Aorta (tissue), 5 donors: ENCODE measurements around the gene SEZ6L2. TPM values are rescaled to one million over a fixed set of nuclear protein-coding genes. Genes with fewer than 3 reads are reported as not detected.
A peak's percentile ranks its signal among the peaks of the same experiment; 100 is the strongest.
"Not testable (repeated sequence)": the region's sequence is repeated elsewhere in the genome, so short reads cannot be mapped to it uniquely, and the experiment has no call there.

Experiments used
- ATAC-seq: fragments of 200-7000 bp; cut with Tn5 transposase; one replicate; pipeline ENCODE4 v1.9.1; 2022; ENCODE audit warnings: moderate library complexity; ENCODE audit not compliant: low FRiP score
- DNase-seq, 2 donors: peaks; one replicate each; pipeline ENCODE4 v3.0.0-alpha.2; 2020
- H3K27ac ChIP-seq, 2 donors: one replicate each; pipeline ENCODE4 v1.5.1; 2013; ENCODE audit warnings: low read length in 2 of 2, mild to moderate bottlenecking in 2 of 2, moderate library complexity in 2 of 2, control low read depth in 1 of 2, inconsistent platforms in 1 of 2, low read depth in 1 of 2
- H3K27me3 ChIP-seq, 2 donors: one replicate each; pipeline ENCODE4 v1.6.1; 2013; ENCODE audit warnings: control low read depth in 1 of 2, low read length in 1 of 2, mild to moderate bottlenecking in 1 of 2, moderate library complexity in 1 of 2; ENCODE audit not compliant: insufficient read depth in 2 of 2, control insufficient read depth in 1 of 2
- H3K36me3 ChIP-seq, 2 donors: one replicate each; pipeline ENCODE4 v1.6.1; 2013; ENCODE audit warnings: control low read depth in 1 of 2, low read length in 1 of 2, mild to moderate bottlenecking in 1 of 2; ENCODE audit not compliant: insufficient read depth in 2 of 2, control insufficient read depth in 1 of 2
- H3K4me1 ChIP-seq, 2 donors: one replicate each; pipeline ENCODE4 v1.6.1; 2013; ENCODE audit warnings: low read length in 2 of 2, control low read depth in 1 of 2, mild to moderate bottlenecking in 1 of 2, moderate library complexity in 1 of 2; ENCODE audit not compliant: insufficient read depth in 2 of 2, control insufficient read depth in 1 of 2
- H3K4me3 ChIP-seq, 2 donors: one replicate each; pipeline ENCODE4 v1.5.1; 2013; ENCODE audit warnings: low read length in 2 of 2, control low read depth in 1 of 2, mild to moderate bottlenecking in 1 of 2
- H3K9me3 ChIP-seq: one replicate; pipeline ENCODE4 v1.6.1; 2013; ENCODE audit warnings: mild to moderate bottlenecking, low read length; ENCODE audit not compliant: control insufficient read depth
- WGBS, 2 donors: extraction: QIAGEN DNeasy Blood & Tissue Kit; methylation state at CpG; one replicate each; pipeline ENCODE4 v1.1.7; 2013; 5-methylcytosine and 5-hydroxymethylcytosine counted together
- intact Hi-C, 2 donors: fragments of 100-400 bp; cut with DNase I; formaldehyde crosslinking; loops; one replicate each; pipeline versions ENCODE4 v1.14.2 to v1.15.0; 2022
- polyA plus RNA-seq, 2 donors: library from polyadenylated mRNA; stranded (reverse); fragments of 200-250 nt; gene quantifications; one replicate each; pipeline ENCODE4 v1.2.3, GENCODE V29; 2013
- total RNA-seq, 2 donors: library from RNA; stranded (reverse); fragmentation: NEBNext Ultra II Directional; extraction: Animal tissue kit (Norgen Biotek cat#: 25700); gene quantifications; one replicate each; pipeline ENCODE4 v1.2.1, GENCODE V29; 2021
- donor health status: healthy with polysubstance abuse.
- donor health status: Bipolar disorder and iron deficiency.
- donor health status: DM: no; HTN: no; CAD: no.
- donor health status: DM: no; HTN: no; CAD: no.
- donor health status: DM: yes; HTN: yes; CAD: no.

Gene SEZ6L2
- total and polyA plus RNA-seq, 4 donors: 0.56 to 1.4 (median 0.67) TPM

DNA sequence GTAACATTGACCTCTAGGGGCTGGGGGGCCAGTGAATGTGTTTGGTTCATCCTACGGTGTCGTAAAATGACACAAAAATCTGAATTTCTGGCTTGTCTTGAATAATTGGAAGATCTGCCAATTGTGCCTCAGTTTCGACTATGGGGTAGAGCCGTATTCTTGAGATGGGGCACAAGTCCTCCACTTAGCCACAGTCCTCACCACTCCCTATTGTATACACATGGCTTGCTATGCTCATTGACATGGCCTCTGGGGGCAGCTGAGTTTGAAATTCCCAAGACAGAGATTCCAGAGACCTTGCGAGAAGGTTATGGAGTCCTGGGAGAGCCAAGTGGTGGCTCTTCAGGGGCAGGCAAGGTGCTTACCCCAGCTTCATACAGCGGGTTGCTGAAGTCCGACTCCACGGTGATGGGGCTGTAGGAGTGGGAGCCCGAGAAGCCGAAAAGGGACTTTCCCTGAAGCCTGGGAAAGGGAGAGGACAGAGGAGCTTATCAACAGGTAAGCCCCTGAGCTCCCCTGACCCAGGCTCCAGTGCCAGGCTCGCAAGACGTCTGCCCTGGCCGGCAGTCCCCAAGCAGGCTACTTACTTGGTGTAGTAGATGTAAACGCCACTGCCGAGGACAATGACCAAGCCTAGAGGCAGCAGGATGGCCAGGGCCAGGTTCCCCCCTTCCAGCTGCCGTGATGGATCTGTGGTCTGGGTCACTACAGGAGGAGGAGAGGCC, 27.4 kb downstream of the SEZ6L2 start:
- Histone ChIP-seq H3K27me3 (no peaks in the 10 kb centered on the region), H3K4me1 (no peaks in the 10 kb centered on the region), H3K36me3 (no peaks in the 10 kb centered on the region), H3K9me3 (no peaks in the 10 kb centered on the region), H3K4me3 (no peak overlapping the region), H3K27ac (no peak overlapping the region)
- no peak for DNase-seq
- ATAC-seq: no peak
- WGBS, 2 donors: 95% methylated on average over 15 to 16 of the region's 16 CpGs
- intact Hi-C loops: no loop called here

DNA sequence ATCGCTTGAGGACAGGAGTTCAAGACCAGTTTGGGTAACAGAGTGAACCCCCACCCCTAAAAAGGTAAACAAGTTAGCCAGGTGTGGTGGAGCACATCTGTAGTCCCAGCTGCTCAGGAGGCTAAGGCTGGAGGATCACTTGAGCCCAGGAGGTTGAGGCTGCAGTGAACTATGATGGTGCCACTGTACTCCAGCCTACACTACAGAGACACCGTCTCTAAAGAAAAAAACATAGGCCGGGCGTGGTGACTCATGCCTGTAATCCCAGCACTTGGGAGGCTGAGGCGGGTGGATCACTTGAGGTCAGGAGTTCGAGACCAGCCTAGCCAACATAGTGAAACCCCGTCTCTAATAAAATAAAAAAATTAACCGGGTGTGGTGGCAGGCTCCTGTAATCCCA, 30.3 kb downstream of the SEZ6L2 start:
- H3K9me3 ChIP-seq, DNase-seq, ATAC-seq, H3K27me3 ChIP-seq, H3K4me3 ChIP-seq, H3K36me3 ChIP-seq, H3K4me1 ChIP-seq, H3K27ac ChIP-seq: not testable (repeated sequence)
- intact Hi-C loops: loop anchor here in 1 of 2 donors (10.0 kb wide), 1 partner anchor 96 kb away; the partner anchor contains the start of gene TMEM219
- 93% methylated on average over 8 of the region's 8 CpGs for WGBS, 2 donors

DNA sequence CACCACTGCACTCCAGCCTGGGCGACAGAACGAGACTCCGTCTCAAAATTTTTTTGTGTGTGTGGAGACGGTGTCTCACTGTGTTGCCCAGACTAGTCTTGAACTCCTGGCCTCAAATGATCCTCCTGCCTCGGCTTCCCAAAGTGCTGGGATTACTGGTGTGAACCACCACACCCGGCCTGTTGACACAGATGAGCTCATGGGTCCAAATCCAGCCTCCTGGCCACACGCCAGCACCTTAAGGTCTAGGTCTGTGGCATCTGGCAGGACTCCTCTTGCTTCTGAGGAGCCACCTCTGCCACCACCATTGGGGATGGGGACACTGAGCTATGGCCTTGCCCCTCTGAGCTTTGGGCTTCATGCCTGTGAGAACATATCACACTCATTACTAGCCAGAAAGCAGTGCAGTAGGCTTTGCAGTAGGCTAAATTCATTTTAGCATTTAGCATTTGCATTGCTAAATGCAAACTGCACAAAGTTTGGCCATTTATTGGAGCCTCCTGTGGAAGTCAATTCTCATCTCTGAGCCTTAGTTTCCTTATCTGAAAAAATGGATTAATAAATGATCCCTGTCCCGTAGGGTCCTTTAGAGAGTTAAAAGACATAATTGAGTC, 30.8 kb downstream of the SEZ6L2 start:
- no peak for ATAC-seq
- Histone ChIP-seq H3K4me3 (no peak overlapping the region), H3K36me3 (no peaks in the 10 kb centered on the region), H3K27me3 (no peaks in the 10 kb centered on the region), H3K27ac (no peak overlapping the region), H3K4me1 (no peaks in the 10 kb centered on the region), H3K9me3 (no peaks in the 10 kb centered on the region)
- DNase-seq: no peak
- WGBS, 2 donors: 74 to 78% methylated on average over 8 of the region's 8 CpGs
- intact Hi-C loops: loop anchor here in 1 of 2 donors (10.0 kb wide), 1 partner anchor 96 kb away; the partner anchor contains the start of gene TMEM219

DNA sequence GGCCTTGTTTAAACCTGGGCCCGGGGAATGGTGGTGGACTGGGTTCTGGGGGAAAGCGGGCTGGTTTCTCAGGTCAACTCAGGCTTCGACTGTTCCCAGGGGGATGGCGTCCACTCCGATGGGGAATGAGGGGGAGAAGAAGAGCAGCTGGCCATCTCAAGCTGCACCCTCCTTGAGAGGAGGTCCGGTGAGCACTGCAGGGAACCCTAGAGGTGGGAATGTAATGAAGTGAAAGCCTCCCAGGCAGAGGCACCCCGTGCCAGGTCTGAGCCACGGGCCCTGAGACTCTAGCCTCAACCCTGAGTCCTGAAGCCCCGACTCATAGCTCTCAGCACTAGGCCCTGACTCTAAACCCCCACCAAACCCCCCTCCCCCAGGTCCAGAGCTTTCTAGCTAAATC, 35.1 kb downstream of the SEZ6L2 start:
- WGBS, 2 donors: 80 to 86% methylated on average over 9 of the region's 9 CpGs
- intact Hi-C loops: loop anchor here (5.0 to 10.0 kb wide), 3 partner anchors 42 to 101 kb away; partner anchors contain the start of genes MVP (in 1 of the 2), PAGR1 (in 1 of the 2) and TMEM219 (in 1 of the 2)

DNA sequence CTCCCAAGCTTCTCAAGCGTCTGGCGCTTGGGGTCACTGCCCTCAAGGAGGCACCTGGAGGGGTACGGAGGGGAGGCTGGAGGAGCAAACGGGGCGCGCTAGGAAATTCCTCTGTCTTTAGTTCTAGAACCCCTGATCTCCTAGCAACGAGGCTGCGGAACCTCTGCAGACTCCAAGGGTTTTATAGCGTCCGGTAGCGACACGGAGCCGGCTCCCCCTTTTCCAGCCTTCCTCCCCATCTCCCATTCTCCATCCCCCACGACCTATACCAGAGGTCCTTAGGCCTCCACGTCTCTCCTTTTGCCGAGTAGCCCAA, 35.7 kb downstream of the SEZ6L2 start:
- DNase-seq (no peak), ATAC-seq (no peak)
- Histone ChIP-seq H3K9me3 (no peaks in the 10 kb centered on the region), H3K27ac (no peak overlapping the region), H3K4me3 (no peak overlapping the region), H3K36me3 (no peaks in the 10 kb centered on the region), H3K4me1 (peaks cover 0 to 2% of the 10 kb centered on the region in 2 donors), H3K27me3 (no peaks in the 10 kb centered on the region)
- WGBS, 2 donors: 27 to 28% methylated on average over 16 of the region's 16 CpGs
- intact Hi-C loops: loop anchor here (5.0 to 10.0 kb wide), 3 partner anchors 41 to 101 kb away; partner anchors contain the start of genes MVP (in 1 of the 2), PAGR1 (in 1 of the 2) and TMEM219 (in 1 of the 2)

More for the DNA sequence above, 35.1 kb downstream of the SEZ6L2 start:
- no peak overlapping the region for H3K27ac ChIP-seq
- ATAC-seq: no peak
- no peak for DNase-seq
- H3K4me1 ChIP-seq: no peaks in the 10 kb centered on the region
- H3K36me3 ChIP-seq: no peaks in the 10 kb centered on the region
- H3K27me3 ChIP-seq: no peaks in the 10 kb centered on the region
- no peak overlapping the region for H3K4me3 ChIP-seq
- no peaks in the 10 kb centered on the region for H3K9me3 ChIP-seq

DNA sequence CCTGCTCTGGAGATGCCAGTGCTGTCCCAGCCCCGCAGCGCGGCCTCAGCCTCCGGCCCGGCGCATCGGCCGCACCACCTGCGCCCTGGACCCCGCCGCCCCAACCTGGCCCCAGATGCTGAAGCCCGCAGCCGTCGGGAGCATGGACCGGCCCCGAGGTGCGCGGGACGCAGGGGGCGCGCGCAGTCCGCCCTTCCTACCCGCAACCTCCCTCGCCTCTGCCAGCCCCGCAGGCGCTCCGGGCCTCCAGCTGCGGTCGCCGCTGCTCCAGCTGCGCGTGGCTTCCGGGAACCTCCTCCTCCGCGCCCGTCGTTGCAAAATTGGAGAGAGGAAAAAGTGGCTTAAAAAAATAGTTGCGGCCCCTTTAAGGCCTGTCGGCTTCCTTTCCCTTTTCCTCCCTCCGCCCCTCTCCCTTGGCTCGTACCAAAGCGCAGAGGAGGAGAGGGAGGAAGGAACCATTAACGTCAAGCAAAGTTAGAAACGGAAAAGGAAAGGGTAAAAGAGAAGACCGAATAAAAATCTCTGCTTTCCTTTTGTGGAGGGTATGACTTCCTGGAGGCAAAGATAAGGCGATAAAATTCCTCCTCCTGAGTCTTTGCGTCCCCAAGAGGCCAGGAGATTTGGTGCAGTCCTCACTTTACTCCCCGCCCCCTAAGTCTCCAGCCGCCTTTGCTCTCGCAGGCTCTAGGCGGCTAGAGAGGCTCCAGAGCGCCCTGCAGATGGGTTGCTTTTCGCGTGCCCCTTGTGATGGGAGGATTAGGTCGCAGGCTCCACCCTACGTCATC, 36.3 kb downstream of the SEZ6L2 start, which contains the start of gene CDIPT:
Gene CDIPT (minus strand): TSS at position 343 of the 785 bp plus-strand sequence. CDS start 369 bp downstream, outside the sequence.
- Histone ChIP-seq H3K4me1 (peaks cover 0 to 2% of the 10 kb centered on the region in 2 donors), H3K9me3 (no peaks in the 10 kb centered on the region), H3K36me3 (no peaks in the 10 kb centered on the region), H3K27ac (peak within 1 kb of the TSS; percentile 2 to 41), H3K4me3 (peak within 1 kb of the TSS; percentile 58 to 80), H3K27me3 (no peaks in the 10 kb centered on the region)
- ATAC-seq: peak; percentile 97
- DNase-seq: peak; percentile 95 to 96
- 0% methylated on average over 53 to 57 of the region's 57 CpGs for WGBS, 2 donors
- intact Hi-C loops: loop anchor here (5.0 to 10.0 kb wide), 3 partner anchors 41 to 102 kb away; partner anchors contain the start of genes MVP (in 1 of the 2), PAGR1 (in 1 of the 2) and TMEM219 (in 1 of the 2)

DNA sequence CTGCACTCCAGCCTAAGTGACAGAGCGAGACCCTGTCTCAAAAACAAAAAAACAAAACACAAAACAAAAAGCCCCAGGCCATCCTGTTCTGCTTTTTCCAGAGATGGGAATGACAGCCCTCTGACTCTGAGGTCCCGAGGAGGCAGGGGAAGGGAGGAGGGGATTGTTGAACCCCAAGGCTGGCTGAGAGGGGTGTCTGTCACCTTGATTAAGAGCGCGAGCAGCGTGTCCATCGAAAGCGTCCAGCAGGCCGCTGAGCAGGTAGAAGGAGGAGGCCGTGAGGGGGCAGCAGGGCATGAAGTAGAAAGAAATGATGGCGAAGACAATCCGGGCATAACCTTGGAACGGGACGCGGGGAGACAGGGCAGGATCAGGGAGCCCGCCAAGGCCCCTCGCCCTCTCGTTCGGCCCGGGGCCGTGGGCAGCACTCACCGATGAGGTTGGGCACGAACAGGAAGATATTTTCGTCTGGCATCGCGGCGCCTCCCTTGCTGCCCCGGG, 36.9 kb downstream of the SEZ6L2 start:
- Histone ChIP-seq H3K4me1 (peaks cover 0 to 2% of the 10 kb centered on the region in 2 donors), H3K4me3 (peak overlapping the region; percentile 58 to 80), H3K27me3 (no peaks in the 10 kb centered on the region), H3K9me3 (no peaks in the 10 kb centered on the region), H3K27ac (no peak overlapping the region), H3K36me3 (no peaks in the 10 kb centered on the region)
- DNase-seq: no peak
- intact Hi-C loops: loop anchor here (5.0 to 10.0 kb wide), 3 partner anchors 40 to 102 kb away; partner anchors contain the start of genes MVP (in 1 of the 2), PAGR1 (in 1 of the 2) and TMEM219 (in 1 of the 2)
- WGBS, 2 donors: 1 to 2% methylated on average over 26 to 27 of the region's 27 CpGs
- ATAC-seq: peak; percentile 1

DNA sequence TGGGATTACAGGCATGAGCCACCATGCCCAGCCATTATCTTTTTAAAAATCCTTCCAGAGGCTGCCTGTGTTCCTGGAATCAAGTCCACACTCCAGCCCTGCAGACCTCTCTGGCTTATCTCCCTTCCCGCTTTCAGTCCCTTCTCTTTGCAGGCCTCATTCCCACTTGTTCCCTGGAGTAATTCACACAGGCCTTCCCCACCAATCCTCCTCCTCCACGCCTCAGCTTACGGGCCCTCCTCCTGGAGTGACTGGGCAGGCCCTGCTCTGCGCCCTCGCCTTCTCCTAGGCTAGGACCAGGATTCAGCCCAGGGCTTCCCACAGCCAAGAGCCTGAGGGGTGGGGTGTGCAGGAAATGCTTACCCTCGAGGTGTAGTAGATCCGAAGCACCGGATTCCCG, 39.1 kb downstream of the SEZ6L2 start:
- H3K9me3 ChIP-seq: no peaks in the 10 kb centered on the region
- no peak overlapping the region for H3K27ac ChIP-seq
- H3K4me3 ChIP-seq: no peak overlapping the region
- ATAC-seq (no peak), DNase-seq (no peak)
- H3K27me3 ChIP-seq: no peaks in the 10 kb centered on the region
- intact Hi-C loops: loop anchor here (5.0 to 10.0 kb wide), 3 partner anchors 38 to 105 kb away; partner anchors contain the start of genes MVP (in 1 of the 2), PAGR1 (in 1 of the 2) and TMEM219 (in 1 of the 2)
- no peaks in the 10 kb centered on the region for H3K36me3 ChIP-seq
- 73 to 76% methylated on average over 9 of the region's 9 CpGs for WGBS, 2 donors
- peaks cover 0 to 2% of the 10 kb centered on the region in 2 donors for H3K4me1 ChIP-seq
